Tibial artery (tissue), 4 donors: Measurements from ENCODE around the gene CNTNAP2.

Experiments used
- DNase-seq, 2 donors: peaks; one replicate each; pipeline ENCODE4 v3.0.0-alpha.2; 2019
- H3K27ac ChIP-seq, 2 donors: fragments of 200-600 bp; sonication (generic) in 1 of 2; 1 replicate in 1 of 2; 2 replicates in 1 of 2; pipeline ENCODE4 v1.5.1; 2018 to 2019; ENCODE audit warnings: mild to moderate bottlenecking in 1 of 2
- H3K27me3 ChIP-seq, 2 donors: fragments of 200-600 bp; sonication (generic) in 1 of 2; one replicate each; pipeline versions ENCODE4 v1.5.1 to v1.6.0; 2016 to 2019
- H3K36me3 ChIP-seq, 3 donors: fragments of 200-600 bp; sonication (generic) in 2 of 3; one replicate each; pipeline ENCODE4 v1.5.1; 2016 to 2019; ENCODE audit warnings: mild to moderate bottlenecking in 2 of 3
- H3K4me1 ChIP-seq, 4 donors: fragments of 200-600 bp; sonication (generic) in 2 of 4; 1 replicate in 3 of 4; 2 replicates in 1 of 4; pipeline ENCODE4 v1.5.1; 2016 to 2019
- H3K4me3 ChIP-seq, 2 donors: fragments of 200-600 bp; sonication (generic) in 1 of 2; 1 replicate in 1 of 2; 2 replicates in 1 of 2; pipeline ENCODE4 v1.5.1; 2018 to 2019; ENCODE audit warnings: mild to moderate bottlenecking in 2 of 2
- H3K9me3 ChIP-seq, 3 donors: fragments of 200-600 bp; sonication (generic) in 1 of 3; one replicate each; pipeline ENCODE4 v1.5.1; 2016 to 2019
- CTCF ChIP-seq, 2 experiments: fragments of 200-600 bp in 1 of 2; fragments of 450-650 bp in 1 of 2; IDR thresholded peaks; one replicate each; pipeline ENCODE4 v1.5.1; 2017 to 2019; ENCODE audit warnings: antibody characterized with exemption in 2 of 2, mild to moderate bottlenecking in 1 of 2, moderate library complexity in 1 of 2
- intact Hi-C: fragments of 100-400 bp; cut with DNase I; formaldehyde crosslinking; loops from one replicate; pipeline ENCODE4 v1.15.0; 2023; ENCODE audit warnings: low total_unique reads

Gene CNTNAP2

GRCh38 chr7:147567043-147567442 is 1450.4 kb downstream of the CNTNAP2 start:
- Histone ChIP-seq H3K9me3 (no peaks in the 10 kb centered on the region), H3K27me3 (no peaks in the 10 kb centered on the region), H3K4me3 (no peak overlapping the region), H3K36me3 (no peaks in the 10 kb centered on the region), H3K27ac (no peak overlapping the region), H3K4me1 (no peaks in the 10 kb centered on the region)
- DNase-seq = no peak
- no peak for TF ChIP-seq CTCF (IDR thresholded peaks at IDR 0.05)
- intact Hi-C loops = no loop called here

- no peak for DNase-seq
- no peak for TF ChIP-seq CTCF (IDR thresholded peaks at IDR 0.05)
- intact Hi-C loops = no loop called here
- no peak overlapping the region for H3K4me3 ChIP-seq
- no peaks in the 10 kb centered on the region for H3K36me3 ChIP-seq
- no peaks in the 10 kb centered on the region for H3K4me1 ChIP-seq
- no peaks in the 10 kb centered on the region for H3K27me3 ChIP-seq
- no peaks in the 10 kb centered on the region for H3K9me3 ChIP-seq
- no peak overlapping the region for H3K27ac ChIP-seq
These were observed 1452.7 kb downstream of the CNTNAP2 start for GRCh38 chr7:147569116-147569913.

- H3K27ac ChIP-seq = no peak overlapping the region
- H3K4me3 ChIP-seq = no peak overlapping the region
- no peak for TF ChIP-seq CTCF (IDR thresholded peaks at IDR 0.05)
- no peaks in the 10 kb centered on the region for H3K36me3 ChIP-seq
- DNase-seq = no peak
- no peaks in the 10 kb centered on the region for H3K9me3 ChIP-seq
- H3K4me1 ChIP-seq = no peaks in the 10 kb centered on the region
- no peaks in the 10 kb centered on the region for H3K27me3 ChIP-seq
- intact Hi-C loops = no loop called here
These were observed 1453.8 kb downstream of the CNTNAP2 start for GRCh38 chr7:147570390-147570789.

GRCh38 chr7:147571436-147572185 is 1455.0 kb downstream of the CNTNAP2 start:
- no peaks in the 10 kb centered on the region for H3K4me1 ChIP-seq
- no peak overlapping the region for H3K4me3 ChIP-seq
- H3K9me3 ChIP-seq = no peaks in the 10 kb centered on the region
- H3K36me3 ChIP-seq = no peaks in the 10 kb centered on the region
- no peak for TF ChIP-seq CTCF (IDR thresholded peaks at IDR 0.05)
- DNase-seq = no peak
- intact Hi-C loops = no loop called here
- no peaks in the 10 kb centered on the region for H3K27me3 ChIP-seq
- H3K27ac ChIP-seq = no peak overlapping the region

- no peak overlapping the region for H3K27ac ChIP-seq
- intact Hi-C loops = no loop called here
- TF ChIP-seq CTCF (IDR thresholded peaks at IDR 0.05) = no peak
- no peaks in the 10 kb centered on the region for H3K27me3 ChIP-seq
- DNase-seq = no peak
- H3K9me3 ChIP-seq = no peaks in the 10 kb centered on the region
- H3K4me1 ChIP-seq = no peaks in the 10 kb centered on the region
- no peak overlapping the region for H3K4me3 ChIP-seq
- no peaks in the 10 kb centered on the region for H3K36me3 ChIP-seq
These were observed 1461.6 kb downstream of the CNTNAP2 start for GRCh38 chr7:147578196-147578595.
